ENCODE data around the gene MAST4. TPM values are rescaled to one million over a fixed set of nuclear protein-coding genes. Genes with fewer than 3 reads are reported as not detected.

MAST4 gene
- total and polyA plus RNA-seq, 4 donors, result 3.7 to 9.5 (median 6.5) TPM

GRCh38 chr5:66669086-66669861, 73.1 kb downstream of the MAST4 start:
- DNase-seq (ENCODE audit: low spot score), result no peak
- Histone ChIP-seq H3K27ac (ENCODE audit: low read depth in 1 of 2, low read length in 2 of 2) (no peak overlapping the region), H3K4me3 (ENCODE audit: low read depth in 1 of 3, low read length in 3 of 3) (no peak overlapping the region), H3K4me1 (ENCODE audit: control insufficient read depth in 4 of 4, insufficient read depth in 4 of 4, low read length in 3 of 4) (peaks cover 0 to 3% (median under 1%) of the 10 kb centered on the region in 4 donors), H3K36me3 (ENCODE audit: control insufficient read depth in 4 of 4, insufficient read depth in 3 of 4, low read depth in 1 of 4, low read length in 3 of 4) (no peaks in the 10 kb centered on the region), H3K9ac (ENCODE audit: low read depth in 1 of 2, low read length in 2 of 2) (no peak overlapping the region), H3K27me3 (ENCODE audit: control insufficient read depth in 4 of 4, insufficient read depth in 4 of 4, low read length in 3 of 4) (no peaks in the 10 kb centered on the region), H3K9me3 (ENCODE audit: control insufficient read depth in 4 of 4, low read length in 3 of 4) (no peaks in the 10 kb centered on the region)
- no peak for TF ChIP-seq REST (IDR thresholded peaks at IDR 0.05)
- no peak for TF ChIP-seq SP1 (IDR thresholded peaks at IDR 0.05)
- no peak for TF ChIP-seq ATF3 (IDR thresholded peaks at IDR 0.05)
- TF ChIP-seq RXRA (IDR thresholded peaks at IDR 0.05), result no peak
- TF ChIP-seq EGR1 (IDR thresholded peaks at IDR 0.05; ENCODE audit: low read depth in 2 of 2), result no peak
- no peak for TF ChIP-seq NR2F2 (IDR thresholded peaks at IDR 0.05)
- no peak for TF ChIP-seq RAD21 (IDR thresholded peaks at IDR 0.05)
- no peak for TF ChIP-seq GABPA (IDR thresholded peaks at IDR 0.05 in 1 of 2, conservative IDR thresholded peaks at IDR 0.05 in 1 of 2)
- TF ChIP-seq HNF4A (conservative IDR thresholded peaks at IDR 0.05), result no peak
- TF ChIP-seq MAX (IDR thresholded peaks at IDR 0.05), result no peak
- TF ChIP-seq FOXA1 (IDR thresholded peaks at IDR 0.05), result no peak
- TF ChIP-seq YY1 (IDR thresholded peaks at IDR 0.05), result no peak
- no peak for TF ChIP-seq JUND (IDR thresholded peaks at IDR 0.05)
- TF ChIP-seq TAF1 (conservative IDR thresholded peaks at IDR 0.05), result no peak
- TF ChIP-seq ZBTB33 (IDR thresholded peaks at IDR 0.05), result no peak
- no peak for TF ChIP-seq FOXA2 (IDR thresholded peaks at IDR 0.05)
- no peak for TF ChIP-seq CTCF (IDR thresholded peaks at IDR 0.05; ENCODE audit: low read depth, low read length, missing input control)
- TF ChIP-seq HNF4G (IDR thresholded peaks at IDR 0.05), result no peak
- WGBS, result 84% methylated on average over 5 of the region's 5 CpGs

Data from liver (tissue), 9 donors.